ENCODE results near the gene MTMR3.

GRCh38 chr22:30073743-30074142, 190.8 kb downstream of the MTMR3 start:
- TF ChIP-seq CTCF (IDR thresholded peaks at IDR 0.05) (no peak), ZFX (IDR thresholded peaks at IDR 0.05; ENCODE audit: borderline replicate concordance) (no peak)

Data from 22Rv1 (cell line).